NCI-H2227 treated with DMSO at 0.1 percent for 48 hours (cell line): ENCODE measurements around the gene SNX33.
"Not testable (repeated sequence)": the region's sequence is repeated elsewhere in the genome, so short reads cannot be mapped to it uniquely, and the experiment has no call there.

Experiments
- DNase-seq: peaks from one replicate; lab custom pipeline; 2025; lab: John Stamatoyannopoulos, UW

Gene SNX33

GRCh38 chr15:75662823-75663519 lies 15.3 kb downstream of the SNX33 start:
- DNase-seq = no peak

- DNase-seq = no peak
Observed at GRCh38 chr15:75663931-75664421, 16.3 kb downstream of the SNX33 start.

GRCh38 chr15:75666823-75667501 lies 19.2 kb downstream of the SNX33 start:
- DNase-seq = no peak

GRCh38 chr15:75669191-75669878 lies 21.6 kb downstream of the SNX33 start:
- no peak for DNase-seq

- DNase-seq = no peak
Observed at GRCh38 chr15:75669879-75670212, 22.1 kb downstream of the SNX33 start.

- DNase-seq = no peak
Observed at GRCh38 chr15:75671730-75672602, 24.3 kb downstream of the SNX33 start.

GRCh38 chr15:75672646-75673425 lies 25.1 kb downstream of the SNX33 start:
- no peak for DNase-seq

GRCh38 chr15:75673426-75674235 lies 25.9 kb downstream of the SNX33 start:
- no peak for DNase-seq

GRCh38 chr15:75674366-75674765 lies 26.7 kb downstream of the SNX33 start:
- no peak for DNase-seq

GRCh38 chr15:75675579-75676404 lies 28.1 kb downstream of the SNX33 start:
- DNase-seq = no peak

- no peak for DNase-seq
Observed at GRCh38 chr15:75676688-75677464, 29.2 kb downstream of the SNX33 start.

- DNase-seq = no peak
Observed at GRCh38 chr15:75677465-75678323, 30.0 kb downstream of the SNX33 start.

GRCh38 chr15:75678324-75678690 lies 30.6 kb downstream of the SNX33 start:
- not testable (repeated sequence) for DNase-seq

- DNase-seq = no peak
Observed at GRCh38 chr15:75680007-75680789, 32.5 kb downstream of the SNX33 start.

GRCh38 chr15:75682181-75683135 lies 34.7 kb downstream of the SNX33 start:
- DNase-seq = no peak
